GM19035 (cell line): ENCODE results near the gene POF1B.

ENCODE experiments used
- ATAC-seq: cut with Tn5 transposase; IDR thresholded peaks from one replicate; pipeline ENCODE4 v1.9.1; 2021; ENCODE audit not compliant: unreplicated experiment

The POF1B gene

DNA sequence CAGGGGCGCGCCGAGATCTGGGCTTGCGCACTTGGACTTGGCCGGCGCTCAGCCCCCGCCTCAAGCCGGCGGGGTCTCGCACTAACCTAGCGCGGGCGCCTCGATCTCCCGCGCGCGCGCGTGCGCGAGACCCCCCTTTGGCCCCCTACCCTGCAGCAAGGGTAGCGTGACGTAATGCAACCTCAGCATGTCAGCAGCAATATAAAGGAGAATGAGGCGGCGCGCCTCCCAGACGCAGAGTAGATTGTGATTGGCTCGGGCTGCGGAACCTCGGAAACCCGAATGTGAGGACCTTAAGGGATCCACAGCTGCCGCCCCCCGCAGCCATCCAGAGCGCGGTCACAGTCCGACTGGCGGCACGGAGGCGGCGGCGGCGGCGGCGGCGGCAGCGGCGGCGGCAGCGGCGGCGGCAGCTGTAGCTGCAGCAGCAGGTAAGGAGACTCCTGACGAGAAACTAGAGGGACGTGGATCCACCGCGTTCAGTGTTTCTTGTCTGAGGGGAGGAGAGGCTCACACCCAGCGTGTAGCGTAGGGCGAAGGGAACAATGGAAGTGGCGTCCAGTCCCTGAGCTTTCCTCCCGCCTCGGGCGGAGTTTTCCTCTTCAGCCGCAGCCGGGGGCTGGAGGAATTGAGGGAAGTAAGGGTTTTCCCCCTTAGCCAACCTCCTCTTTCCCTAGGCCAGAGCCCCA is 135.6 kb downstream of the POF1B start, which contains the start of the genes SATL1 and ZNF711:
SATL1 (minus strand) TSS at position 19 of the 689 bp plus-strand sequence. CDS start 134,811 bp downstream, outside the sequence.
ZNF711 (plus strand) TSS at position 231 of the 689 bp plus-strand sequence. CDS start 3,582 bp downstream, outside the sequence.
- ATAC-seq = peak; percentile 57

DNA sequence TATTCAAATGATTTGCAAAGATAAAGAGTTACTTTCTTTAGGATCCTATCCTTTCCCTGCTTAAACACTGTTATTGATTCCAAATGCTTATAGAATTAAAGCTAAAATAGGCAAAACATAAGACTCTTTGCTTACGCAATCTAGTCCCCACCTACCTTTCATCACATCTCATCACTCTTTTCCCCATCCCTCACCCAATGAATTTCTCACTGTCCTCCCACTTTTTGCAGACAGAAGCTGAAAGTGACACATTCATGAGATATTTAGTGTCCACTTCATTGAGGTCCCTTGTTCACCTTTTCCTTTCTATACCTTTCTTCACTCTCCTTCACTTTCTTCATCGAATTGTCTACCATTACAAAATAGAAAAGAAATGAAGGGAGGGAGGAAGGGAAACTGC is 136.3 kb downstream of the POF1B start:
- no peak for ATAC-seq
